ENCODE data around the gene MAP3K2.

MAP3K2 gene

GRCh38 chr2:127275356-127275755 is 112.4 kb downstream of the MAP3K2 start:
- no peaks in the 10 kb centered on the region for H4K20me1 ChIP-seq (ENCODE audit: insufficient read depth, low read length, poor library complexity, severe bottlenecking)
- no peaks in the 10 kb centered on the region for H3K4me1 ChIP-seq (ENCODE audit: insufficient read depth, low read length, poor library complexity, severe bottlenecking)
- no peaks in the 10 kb centered on the region for H3K9me2 ChIP-seq (replicated peaks; ENCODE audit: low read depth, low read length)
- no peaks in the 10 kb centered on the region for H3K27me3 ChIP-seq (ENCODE audit: insufficient read depth, low read length, poor library complexity, severe bottlenecking)
- H3K4me2 ChIP-seq (ENCODE audit: low read depth, low read length, poor library complexity, severe bottlenecking): no peak overlapping the region
- H3F3A ChIP-seq (ENCODE audit: low read depth): no peaks in the 10 kb centered on the region
- H3K4me3 ChIP-seq (ENCODE audit: low read length, poor library complexity, severe bottlenecking): no peak overlapping the region
- H3K9ac ChIP-seq (ENCODE audit: low read depth, low read length, poor library complexity, severe bottlenecking): no peak overlapping the region
- no peak for TF ChIP-seq EZH2phosphoT487 (IDR thresholded peaks at IDR 0.05; ENCODE audit: borderline replicate concordance)
- no peak for TF ChIP-seq CTCF (conservative IDR thresholded peaks at IDR 0.05; ENCODE audit: low read length)
- no peak overlapping the region for H2AFZ ChIP-seq (ENCODE audit: low read length)
- no peaks in the 10 kb centered on the region for H3K79me2 ChIP-seq (ENCODE audit: insufficient read depth, low read length)
- H3K36me3 ChIP-seq (ENCODE audit: insufficient read depth, low read length): peaks cover 88% of the 10 kb centered on the region; the same call in 1 of the 2 replicates
- no peaks in the 10 kb centered on the region for H3K9me3 ChIP-seq (ENCODE audit: insufficient read depth, low read depth, low read length)

- Histone ChIP-seq H3K9me2 (replicated peaks; ENCODE audit: low read depth, low read length) (no peaks in the 10 kb centered on the region), H3K27me3 (ENCODE audit: insufficient read depth, low read length, poor library complexity, severe bottlenecking) (no peaks in the 10 kb centered on the region), H3F3A (ENCODE audit: low read depth) (no peaks in the 10 kb centered on the region), H4K20me1 (ENCODE audit: insufficient read depth, low read length, poor library complexity, severe bottlenecking) (no peaks in the 10 kb centered on the region), H3K79me2 (ENCODE audit: insufficient read depth, low read length) (no peaks in the 10 kb centered on the region), H3K4me3 (ENCODE audit: low read length, poor library complexity, severe bottlenecking) (no peak overlapping the region), H3K4me2 (ENCODE audit: low read depth, low read length, poor library complexity, severe bottlenecking) (no peak overlapping the region), H3K4me1 (ENCODE audit: insufficient read depth, low read length, poor library complexity, severe bottlenecking) (no peaks in the 10 kb centered on the region), H3K9ac (ENCODE audit: low read depth, low read length, poor library complexity, severe bottlenecking) (no peak overlapping the region), H2AFZ (ENCODE audit: low read length) (no peak overlapping the region), H3K36me3 (ENCODE audit: insufficient read depth, low read length) (peaks cover 77% of the 10 kb centered on the region; the same call in 1 of the 2 replicates), H3K9me3 (ENCODE audit: insufficient read depth, low read depth, low read length) (no peaks in the 10 kb centered on the region)
- no peak for TF ChIP-seq EZH2phosphoT487 (IDR thresholded peaks at IDR 0.05; ENCODE audit: borderline replicate concordance)
- TF ChIP-seq CTCF (conservative IDR thresholded peaks at IDR 0.05; ENCODE audit: low read length): peak; percentile 47
Observed at GRCh38 chr2:127270663-127271062, 117.1 kb downstream of the MAP3K2 start.

GRCh38 chr2:127261804-127262406 is 125.9 kb downstream of the MAP3K2 start:
- H3K4me1 ChIP-seq (ENCODE audit: insufficient read depth, low read length, poor library complexity, severe bottlenecking): no peaks in the 10 kb centered on the region
- H3K9me2 ChIP-seq (replicated peaks; ENCODE audit: low read depth, low read length): no peaks in the 10 kb centered on the region
- H2AFZ ChIP-seq (ENCODE audit: low read length): no peak overlapping the region
- H3F3A ChIP-seq (ENCODE audit: low read depth): no peaks in the 10 kb centered on the region
- no peaks in the 10 kb centered on the region for H4K20me1 ChIP-seq (ENCODE audit: insufficient read depth, low read length, poor library complexity, severe bottlenecking)
- no peaks in the 10 kb centered on the region for H3K79me2 ChIP-seq (ENCODE audit: insufficient read depth, low read length)
- H3K9me3 ChIP-seq (ENCODE audit: insufficient read depth, low read depth, low read length): no peaks in the 10 kb centered on the region
- peaks cover 46% of the 10 kb centered on the region; the same call in 1 of the 2 replicates for H3K36me3 ChIP-seq (ENCODE audit: insufficient read depth, low read length)
- H3K4me2 ChIP-seq (ENCODE audit: low read depth, low read length, poor library complexity, severe bottlenecking): no peak overlapping the region
- no peak for TF ChIP-seq CTCF (conservative IDR thresholded peaks at IDR 0.05; ENCODE audit: low read length)
- TF ChIP-seq EZH2phosphoT487 (IDR thresholded peaks at IDR 0.05; ENCODE audit: borderline replicate concordance): no peak
- H3K27me3 ChIP-seq (ENCODE audit: insufficient read depth, low read length, poor library complexity, severe bottlenecking): no peaks in the 10 kb centered on the region
- no peak overlapping the region for H3K4me3 ChIP-seq (ENCODE audit: low read length, poor library complexity, severe bottlenecking)
- no peak overlapping the region for H3K9ac ChIP-seq (ENCODE audit: low read depth, low read length, poor library complexity, severe bottlenecking)

Data from Loucy (cell line).